ENCODE data around the gene AIPL1.

DNA sequence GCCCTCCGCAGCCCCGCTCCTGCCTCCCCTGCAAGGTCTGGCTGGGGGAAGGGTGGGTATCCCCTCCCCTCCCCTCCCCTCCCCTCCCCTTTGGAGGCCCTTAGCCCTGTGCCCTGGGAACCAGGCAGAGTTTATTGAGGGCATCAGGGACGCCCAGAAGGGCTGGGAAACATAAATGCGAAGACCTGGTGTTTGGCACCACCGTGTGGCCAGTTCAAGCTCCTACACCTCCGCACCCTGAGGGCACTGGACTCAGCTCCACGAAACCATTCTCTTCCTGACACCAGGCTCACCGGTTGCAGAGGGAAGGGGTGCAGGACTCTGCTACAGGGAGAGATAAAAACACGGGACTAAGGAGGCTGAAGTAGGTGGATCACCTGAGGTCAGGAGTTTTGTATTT, 1.0 kb upstream of the AIPL1 start:
- TF ChIP-seq, protein P1, sequence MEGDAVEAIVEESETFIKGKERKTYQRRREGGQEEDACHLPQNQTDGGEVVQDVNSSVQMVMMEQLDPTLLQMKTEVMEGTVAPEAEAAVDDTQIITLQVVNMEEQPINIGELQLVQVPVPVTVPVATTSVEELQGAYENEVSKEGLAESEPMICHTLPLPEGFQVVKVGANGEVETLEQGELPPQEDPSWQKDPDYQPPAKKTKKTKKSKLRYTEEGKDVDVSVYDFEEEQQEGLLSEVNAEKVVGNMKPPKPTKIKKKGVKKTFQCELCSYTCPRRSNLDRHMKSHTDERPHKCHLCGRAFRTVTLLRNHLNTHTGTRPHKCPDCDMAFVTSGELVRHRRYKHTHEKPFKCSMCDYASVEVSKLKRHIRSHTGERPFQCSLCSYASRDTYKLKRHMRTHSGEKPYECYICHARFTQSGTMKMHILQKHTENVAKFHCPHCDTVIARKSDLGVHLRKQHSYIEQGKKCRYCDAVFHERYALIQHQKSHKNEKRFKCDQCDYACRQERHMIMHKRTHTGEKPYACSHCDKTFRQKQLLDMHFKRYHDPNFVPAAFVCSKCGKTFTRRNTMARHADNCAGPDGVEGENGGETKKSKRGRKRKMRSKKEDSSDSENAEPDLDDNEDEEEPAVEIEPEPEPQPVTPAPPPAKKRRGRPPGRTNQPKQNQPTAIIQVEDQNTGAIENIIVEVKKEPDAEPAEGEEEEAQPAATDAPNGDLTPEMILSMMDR (IDR thresholded peaks at IDR 0.05): peak; percentile 50 to 56 (median 53)
- TF ChIP-seq POLR2A (IDR thresholded peaks at IDR 0.05) (no peak), POLR2AphosphoS5 (IDR thresholded peaks at IDR 0.05) (no peak)
